Activated CD4-positive, alpha-beta T cell treated with anti-CD3 and anti-CD28 coated beads, Interleukin-2, amount 50 U/mL, for 4 hours (primary cell): ENCODE results near the gene SIVA1.
"Not testable (repeated sequence)": the region's sequence is repeated elsewhere in the genome, so short reads cannot be mapped to it uniquely, and the experiment has no call there.

Source experiments
- DNase-seq, 2 experiments: peaks; one replicate each; pipeline ENCODE4 v3.0.0-alpha.2; 2020

The SIVA1 gene

DNA sequence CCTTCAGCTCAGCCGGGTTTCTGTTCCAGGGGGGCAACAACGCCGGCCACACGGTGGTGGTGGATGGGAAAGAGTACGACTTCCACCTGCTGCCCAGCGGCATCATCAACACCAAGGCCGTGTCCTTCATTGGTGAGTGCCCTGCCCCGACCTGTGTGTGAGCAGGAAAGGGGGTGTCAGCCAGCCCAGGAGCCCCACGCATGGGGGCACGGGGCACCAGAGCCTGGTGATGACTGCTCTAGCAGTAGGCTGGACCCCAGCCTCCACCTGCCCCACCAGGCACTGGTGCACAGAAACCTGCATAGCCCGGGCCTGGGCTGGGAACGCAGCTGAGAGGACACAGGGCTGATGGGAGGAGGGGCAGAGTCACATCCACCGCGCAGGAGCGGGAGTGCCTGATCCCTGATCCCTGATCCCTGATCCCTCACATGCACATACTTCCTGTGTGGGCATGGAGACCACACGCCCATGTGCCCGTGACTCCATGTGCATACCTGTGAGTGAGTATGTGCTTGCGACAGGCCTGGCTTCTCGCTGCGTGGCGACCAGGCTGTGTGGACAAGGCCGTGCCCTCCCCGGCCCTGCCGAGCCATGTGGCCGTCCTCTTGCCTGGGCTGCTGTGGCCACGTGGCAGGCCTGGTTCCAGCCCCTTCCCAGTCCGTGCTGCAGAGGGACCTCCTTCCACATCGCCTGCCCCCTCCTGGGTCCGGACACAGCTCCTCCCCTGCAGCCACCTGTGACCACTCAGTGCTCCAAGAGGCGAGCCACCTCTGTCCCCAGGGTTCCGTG lies 17.8 kb upstream of the SIVA1 start:
- no peak for DNase-seq

DNA sequence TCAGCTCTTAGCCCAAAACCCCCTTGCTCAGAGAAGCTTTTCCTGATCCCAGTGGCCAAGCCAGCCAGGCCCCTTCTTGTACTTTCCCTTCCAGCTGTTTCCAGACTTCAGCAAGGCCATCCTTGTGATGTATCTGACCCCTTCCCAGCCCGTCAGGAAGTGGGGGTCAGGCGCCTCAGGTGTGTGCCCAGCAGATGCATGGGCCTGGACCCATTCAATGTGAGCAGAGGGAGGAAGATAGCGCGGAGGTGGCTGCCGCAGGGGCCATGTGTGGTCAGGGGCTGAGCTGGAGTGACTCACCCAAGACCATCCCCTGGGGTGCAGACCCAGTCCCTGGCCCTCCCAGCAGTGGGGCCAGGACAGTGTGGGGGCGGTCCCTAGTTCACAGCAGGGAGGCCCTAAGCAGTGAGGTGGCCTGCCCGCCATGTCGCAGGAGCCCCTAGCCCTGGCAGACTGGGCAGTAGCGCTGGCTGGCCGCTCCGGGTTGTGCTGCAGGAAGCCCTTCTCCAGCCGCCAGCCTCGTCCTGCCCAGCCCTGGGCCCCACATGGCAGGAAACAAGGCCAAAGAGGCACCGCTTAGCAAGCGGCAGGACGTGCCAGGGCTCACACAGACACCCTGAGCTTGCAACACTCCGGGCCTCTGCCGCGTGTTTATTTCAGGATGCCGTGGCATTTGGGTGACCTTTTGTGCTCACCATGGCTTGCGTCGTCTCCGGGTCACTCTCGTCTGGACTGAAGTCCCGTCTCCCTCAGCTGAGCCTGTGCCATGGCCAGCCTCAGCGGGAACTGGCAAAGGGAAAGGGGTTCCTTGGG lies 16.9 kb upstream of the SIVA1 start:
- no peak for DNase-seq

DNA sequence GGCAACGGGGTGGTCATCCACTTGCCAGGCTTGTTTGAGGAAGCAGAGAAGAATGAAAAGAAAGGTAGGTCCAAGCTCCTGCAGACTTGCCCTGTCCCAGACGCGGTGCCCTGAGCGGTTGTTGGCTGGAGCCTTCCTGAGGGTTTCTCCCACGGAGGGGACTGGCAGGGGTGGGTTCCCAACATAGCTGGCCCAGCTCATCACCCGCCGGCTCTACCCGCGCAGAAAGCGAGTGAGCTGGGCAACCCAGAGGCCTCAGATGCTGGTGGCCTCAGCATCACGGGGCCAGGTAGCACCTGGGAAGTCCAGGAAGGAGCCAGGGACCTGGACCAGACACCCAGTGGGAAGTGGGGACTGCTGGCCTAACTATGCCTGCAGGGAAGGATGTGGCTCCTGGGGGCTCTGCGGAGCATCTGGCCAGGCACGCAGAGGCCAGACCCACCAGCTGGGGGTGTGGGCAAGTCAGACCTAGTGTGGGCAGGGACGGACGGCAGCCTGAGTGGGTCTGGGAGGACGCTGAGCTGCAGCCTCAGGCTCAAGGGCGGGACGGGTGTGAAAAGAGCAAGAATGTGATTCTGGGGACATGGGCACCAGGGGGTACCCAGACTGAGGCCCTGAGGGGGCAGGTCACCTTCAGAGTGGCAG lies 14.4 kb upstream of the SIVA1 start:
- DNase-seq, result no peak

DNA sequence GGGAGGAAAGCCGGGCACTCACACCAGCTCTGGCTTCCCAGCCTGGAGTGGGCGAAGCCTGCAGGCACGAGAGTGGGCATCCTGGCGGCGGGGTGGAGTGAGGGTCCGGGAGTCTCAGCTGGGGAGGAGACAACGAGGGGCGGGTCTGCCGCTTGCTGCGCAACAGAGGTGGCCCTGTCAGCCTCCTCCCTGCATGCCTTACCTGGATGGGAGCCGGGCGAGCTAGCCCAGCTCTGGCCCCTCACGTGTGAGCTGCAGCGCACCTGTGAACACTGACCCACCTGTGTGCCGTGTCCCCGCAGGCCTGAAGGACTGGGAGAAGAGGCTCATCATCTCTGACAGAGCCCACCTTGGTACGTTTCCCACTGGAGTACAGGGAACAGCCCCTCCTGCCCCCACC lies 13.9 kb upstream of the SIVA1 start:
- no peak for DNase-seq

DNA sequence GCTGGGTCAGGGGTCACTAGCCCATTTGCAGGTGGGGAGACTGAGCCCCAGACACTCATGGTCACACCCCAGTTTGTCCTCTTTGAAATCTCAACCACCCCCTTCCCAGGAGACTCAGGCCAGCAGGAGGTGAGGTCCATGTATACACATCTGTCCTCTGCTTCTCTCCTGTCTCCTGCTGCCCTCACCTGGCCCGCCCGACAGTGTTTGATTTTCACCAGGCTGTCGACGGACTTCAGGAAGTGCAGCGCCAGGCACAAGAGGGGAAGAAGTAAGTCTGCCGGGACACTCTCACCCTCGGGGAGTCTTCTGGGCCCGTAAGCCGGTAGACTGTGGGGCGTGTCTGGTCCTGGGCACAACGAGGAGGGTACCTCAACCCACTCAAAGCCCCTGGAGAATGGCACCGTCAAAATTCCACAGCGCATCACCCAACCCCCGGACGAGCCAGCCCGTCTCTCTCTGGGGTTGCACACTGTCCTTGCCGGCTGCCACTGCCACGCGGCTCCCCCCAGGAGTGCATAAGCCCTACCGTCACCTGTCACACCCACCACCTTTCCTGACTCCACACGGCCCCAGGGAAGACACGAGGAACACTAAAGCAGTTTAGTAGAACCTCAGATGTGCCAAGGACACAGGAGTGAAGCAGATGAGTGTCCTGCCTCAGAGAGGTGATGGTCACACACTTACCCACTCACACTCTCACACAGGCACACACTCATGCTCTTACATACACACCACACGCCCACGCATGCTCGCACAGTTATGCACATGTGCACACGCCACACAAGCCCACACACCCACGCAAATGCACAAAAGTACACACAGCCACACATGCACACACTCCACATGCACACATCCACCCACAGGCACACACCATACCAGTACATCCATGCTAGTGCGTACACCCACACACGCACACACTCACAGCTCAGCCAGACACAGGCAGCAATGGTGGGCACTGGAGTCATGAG lies 13.1 kb upstream of the SIVA1 start:
- DNase-seq, result no peak

DNA sequence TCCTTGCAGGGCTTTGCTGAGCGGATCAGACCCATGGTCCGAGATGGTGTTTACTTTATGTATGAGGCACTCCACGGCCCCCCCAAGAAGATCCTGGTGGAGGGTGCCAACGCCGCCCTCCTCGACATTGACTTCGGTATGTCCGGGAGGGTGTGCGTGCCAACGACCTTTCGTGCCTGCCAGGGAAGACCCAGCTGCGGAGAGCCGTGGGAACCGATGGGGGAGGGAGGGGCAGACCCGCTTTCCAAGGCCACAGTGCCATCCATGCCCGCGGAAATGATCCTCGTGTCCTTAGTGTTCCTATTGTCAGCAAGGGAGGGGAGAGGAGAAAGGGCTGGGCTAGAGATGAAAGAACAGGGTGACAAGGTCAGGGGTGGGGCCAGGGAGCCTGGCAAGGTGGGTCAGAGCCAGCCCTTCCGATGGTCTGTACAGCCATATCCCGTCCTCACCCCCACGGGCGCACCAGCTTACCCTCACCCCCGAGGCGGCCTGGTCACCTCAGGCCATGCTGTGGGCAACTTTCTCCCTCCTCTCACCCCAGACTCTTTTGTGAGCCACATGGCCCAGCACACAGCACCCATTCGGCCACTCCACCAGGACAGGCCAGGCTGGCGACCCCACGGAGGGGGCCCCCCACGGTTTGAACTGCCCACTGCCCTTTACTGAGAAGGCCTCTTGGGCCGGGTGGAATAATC lies 11.7 kb upstream of the SIVA1 start:
- DNase-seq, result no peak

DNA sequence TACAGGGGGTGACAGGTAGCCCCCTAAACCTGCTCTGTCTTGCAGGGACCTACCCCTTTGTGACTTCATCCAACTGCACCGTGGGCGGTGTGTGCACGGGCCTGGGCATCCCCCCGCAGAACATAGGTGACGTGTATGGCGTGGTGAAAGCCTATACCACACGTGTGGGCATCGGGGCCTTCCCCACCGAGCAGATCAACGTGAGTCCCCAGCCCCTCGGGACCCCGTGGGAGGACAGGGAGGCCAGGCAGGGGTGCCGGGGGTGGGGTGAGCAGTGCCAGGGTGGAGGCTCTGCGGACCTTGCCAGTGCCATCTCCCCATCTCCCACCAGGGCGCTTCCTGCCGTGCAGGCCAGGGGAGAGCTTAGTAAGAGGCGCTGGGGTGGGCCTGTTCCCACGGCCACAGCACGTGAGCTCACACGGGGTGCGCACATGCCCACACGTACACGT lies 11.1 kb upstream of the SIVA1 start:
- DNase-seq, result no peak

DNA sequence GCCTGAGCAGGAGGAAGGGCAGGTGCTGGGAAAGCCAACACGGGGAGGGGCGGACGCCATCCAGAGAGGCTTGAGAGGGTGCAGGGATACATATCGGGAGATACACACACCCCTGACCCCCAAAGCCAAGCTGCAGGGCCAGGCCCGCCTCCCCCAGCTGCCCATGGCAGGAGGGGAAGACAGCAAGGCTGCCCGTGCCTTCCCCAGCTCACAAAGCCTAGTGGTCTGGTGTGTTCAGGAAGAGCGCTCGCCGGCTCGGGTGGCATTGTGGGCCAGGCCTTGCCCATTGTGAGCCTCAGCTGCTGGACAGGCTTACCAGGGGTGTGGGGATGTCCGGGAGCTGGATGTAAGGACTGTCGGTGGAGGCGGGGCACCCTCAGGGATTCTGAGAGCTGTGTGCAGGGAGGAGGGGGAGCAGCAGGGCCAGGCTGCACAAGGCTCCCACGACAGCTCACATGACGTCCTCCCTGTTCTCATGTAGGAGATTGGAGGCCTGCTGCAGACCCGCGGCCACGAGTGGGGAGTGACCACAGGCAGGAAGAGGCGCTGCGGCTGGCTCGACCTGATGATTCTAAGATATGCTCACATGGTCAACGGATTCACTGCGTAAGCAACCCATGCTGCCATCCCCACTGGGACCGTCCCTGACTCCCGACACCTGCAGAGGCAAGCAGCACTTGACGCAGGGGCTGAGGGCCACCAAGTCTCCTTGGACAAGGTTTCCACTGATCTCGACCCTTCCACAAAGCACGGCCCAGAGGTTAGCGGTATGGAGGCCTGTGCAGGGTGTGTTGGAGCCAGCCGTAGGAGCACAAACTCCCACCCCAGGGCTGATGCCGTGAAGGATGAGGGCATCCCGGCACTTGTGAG lies 10.1 kb upstream of the SIVA1 start:
- no peak for DNase-seq

DNA sequence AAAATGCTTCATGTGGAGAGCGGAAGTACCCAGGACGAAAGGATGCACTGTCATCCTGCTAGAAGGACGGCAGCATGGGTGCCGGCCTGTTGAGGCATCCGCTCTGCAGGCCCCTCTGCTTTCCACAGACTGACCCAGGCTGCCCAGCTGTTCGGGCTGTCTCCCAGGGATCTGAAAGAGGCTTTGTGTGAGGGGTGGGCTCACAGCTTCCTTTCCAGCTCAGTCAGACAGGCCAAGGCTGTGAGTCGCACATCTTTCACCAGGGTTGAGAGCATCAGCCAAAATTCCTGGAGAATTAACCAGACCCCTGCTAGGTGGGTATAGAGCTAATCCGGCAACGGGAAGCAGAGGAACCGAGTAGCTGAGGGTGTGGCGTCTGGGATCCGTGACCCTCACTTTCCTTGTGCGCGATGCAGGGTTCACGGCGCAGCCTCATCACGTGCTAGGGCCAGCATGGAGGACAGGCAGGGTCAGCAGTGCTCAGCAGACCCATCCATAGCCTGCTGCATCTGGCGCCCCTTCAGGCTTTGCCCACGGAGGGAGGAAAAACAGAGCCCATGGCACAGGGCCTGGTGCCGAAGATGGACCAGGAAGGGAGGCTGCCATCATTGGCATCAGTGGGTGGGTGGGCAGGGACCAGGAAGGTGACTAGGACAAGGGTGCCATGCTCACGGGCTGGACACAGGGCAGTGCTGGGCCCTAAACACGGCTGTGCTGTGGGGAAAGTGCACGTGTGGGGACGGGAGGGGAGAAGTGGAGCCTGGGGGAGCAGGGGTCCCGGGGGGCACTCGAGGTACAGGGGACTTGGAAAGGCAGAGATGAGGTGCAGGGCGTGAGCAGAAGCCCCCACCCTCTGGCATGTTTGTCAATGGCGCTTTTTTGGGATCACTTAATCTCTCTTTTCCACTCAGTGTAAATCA lies 9.2 kb upstream of the SIVA1 start:
- no peak for DNase-seq

DNA sequence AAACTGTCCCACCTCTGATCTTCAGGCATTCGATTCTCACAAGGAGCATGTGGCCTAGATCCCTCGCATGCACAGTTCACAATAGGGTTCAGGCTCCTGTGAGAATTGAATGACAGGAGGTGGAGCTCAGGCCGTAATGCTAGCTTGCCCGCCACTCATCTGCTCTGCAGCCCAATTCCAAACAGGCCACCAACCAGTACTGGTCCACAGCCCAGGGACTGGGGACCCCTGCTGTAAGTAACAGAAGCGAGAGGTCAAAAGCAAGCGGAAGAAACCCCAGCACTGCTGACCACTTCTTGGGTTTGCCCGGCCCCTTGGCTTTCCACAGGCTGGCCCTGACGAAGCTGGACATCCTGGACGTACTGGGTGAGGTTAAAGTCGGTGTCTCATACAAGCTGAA lies 8.5 kb upstream of the SIVA1 start:
- no peak for DNase-seq

DNA sequence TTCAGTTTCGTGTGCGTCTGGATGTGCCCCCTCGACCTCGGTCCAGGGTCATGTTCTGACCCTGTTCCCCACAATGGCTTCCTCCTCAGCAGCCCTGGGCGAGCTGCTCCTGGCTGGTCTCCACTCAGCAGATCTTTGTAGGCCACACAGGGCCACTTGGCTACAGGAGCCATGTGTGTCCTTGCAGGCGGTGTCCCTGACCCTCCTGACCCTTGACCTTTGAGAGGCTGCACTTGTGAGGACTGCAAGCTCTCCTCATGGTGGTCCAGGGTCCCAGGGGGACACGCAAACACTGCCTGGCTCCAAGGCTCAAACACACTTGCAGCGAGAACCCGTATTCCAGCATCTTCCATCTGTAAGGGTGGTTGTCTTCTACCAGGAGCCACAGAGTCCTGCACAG lies 7.5 kb upstream of the SIVA1 start:
- DNase-seq, result no peak

DNA sequence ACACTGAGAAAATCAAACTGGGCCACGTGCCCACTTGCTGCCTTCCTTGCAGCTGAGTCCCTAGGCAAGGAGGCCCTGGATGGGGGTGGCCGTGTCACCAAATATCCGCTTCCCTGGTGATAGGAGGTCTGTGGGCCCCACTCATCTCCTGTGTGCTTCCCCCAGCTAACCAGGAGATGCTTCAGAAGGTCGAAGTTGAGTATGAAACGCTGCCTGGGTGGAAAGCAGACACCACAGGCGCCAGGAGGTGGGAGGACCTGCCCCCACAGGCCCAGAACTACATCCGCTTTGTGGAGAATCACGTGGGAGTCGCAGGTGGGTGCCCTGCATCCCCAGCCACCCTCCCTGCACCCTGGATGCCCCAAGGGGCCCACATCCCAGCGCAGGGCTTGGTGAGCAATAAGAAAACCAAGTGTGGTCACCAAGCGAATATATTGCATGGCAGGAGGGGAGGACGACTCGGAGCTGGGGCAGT lies 6.8 kb upstream of the SIVA1 start:
- no peak for DNase-seq

DNA sequence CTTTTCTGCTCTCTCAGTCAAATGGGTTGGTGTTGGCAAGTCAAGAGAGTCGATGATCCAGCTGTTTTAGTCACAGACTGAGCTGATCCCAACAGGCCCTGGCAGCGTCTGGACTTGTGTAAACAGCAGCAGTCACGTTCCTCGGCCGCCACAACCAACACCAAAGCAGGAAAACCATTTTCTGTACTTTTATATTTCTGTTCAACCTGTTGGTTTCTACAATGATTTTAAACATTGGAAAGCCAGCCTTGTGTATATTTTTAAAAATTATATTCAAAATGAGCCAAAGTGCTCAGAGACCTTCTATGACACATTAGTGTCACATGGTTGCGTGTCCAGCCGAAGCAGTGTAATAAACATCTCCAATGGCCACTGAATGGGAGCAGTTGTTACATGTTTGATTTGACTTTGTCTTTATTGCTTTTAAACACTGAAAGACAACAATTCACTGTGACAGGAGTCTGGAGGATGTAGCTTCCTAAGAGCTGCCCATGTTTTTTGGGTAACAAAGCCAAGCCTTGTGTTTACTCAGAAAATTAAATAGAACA lies 5.9 kb upstream of the SIVA1 start:
- DNase-seq, result no peak

DNA sequence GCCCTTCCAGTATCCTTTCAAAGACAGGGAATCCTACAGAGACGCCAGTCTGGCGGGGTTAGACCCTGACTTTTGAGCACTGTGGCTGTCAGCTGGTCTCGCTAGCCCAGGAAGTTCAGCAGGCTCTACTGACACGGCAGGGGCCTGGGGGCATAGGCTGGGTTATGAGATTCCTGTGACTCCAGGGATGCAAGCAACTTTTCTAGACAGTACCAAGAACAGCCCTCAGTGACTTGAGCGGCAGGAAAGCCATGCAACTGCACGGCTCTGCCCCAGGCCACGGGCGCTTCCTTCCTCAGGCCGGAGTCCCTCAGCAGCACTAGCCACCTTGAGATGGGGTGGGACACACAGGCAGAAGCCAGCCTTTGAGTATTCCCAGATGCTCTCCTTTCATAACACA lies 5.1 kb upstream of the SIVA1 start:
- no peak for DNase-seq

DNA sequence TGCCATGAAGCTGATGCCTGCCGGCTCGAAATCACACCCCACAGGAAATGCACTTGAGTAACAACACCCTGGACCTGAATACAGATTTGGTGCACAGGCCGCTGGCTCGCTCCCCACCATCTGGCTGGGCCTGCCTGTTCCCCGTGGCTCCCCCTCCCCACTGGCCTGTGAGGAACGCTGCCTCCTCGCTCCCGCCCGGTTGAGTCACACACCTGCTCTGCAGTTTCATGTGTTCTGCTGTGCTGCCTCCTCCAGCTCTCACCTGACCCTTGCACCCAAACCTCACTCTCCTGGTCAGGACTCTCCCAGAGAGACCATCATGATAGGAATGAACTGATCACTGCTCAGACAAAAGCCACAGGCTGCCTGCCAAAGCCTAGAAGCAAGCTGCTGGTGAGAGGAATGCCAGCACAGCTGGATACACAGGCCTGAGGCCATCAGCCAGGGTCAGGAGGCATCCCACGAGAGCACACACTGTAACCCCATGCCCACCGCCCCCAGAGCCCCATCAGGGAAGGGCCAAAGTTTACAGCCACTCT lies 3.8 kb upstream of the SIVA1 start:
- no peak for DNase-seq

DNA sequence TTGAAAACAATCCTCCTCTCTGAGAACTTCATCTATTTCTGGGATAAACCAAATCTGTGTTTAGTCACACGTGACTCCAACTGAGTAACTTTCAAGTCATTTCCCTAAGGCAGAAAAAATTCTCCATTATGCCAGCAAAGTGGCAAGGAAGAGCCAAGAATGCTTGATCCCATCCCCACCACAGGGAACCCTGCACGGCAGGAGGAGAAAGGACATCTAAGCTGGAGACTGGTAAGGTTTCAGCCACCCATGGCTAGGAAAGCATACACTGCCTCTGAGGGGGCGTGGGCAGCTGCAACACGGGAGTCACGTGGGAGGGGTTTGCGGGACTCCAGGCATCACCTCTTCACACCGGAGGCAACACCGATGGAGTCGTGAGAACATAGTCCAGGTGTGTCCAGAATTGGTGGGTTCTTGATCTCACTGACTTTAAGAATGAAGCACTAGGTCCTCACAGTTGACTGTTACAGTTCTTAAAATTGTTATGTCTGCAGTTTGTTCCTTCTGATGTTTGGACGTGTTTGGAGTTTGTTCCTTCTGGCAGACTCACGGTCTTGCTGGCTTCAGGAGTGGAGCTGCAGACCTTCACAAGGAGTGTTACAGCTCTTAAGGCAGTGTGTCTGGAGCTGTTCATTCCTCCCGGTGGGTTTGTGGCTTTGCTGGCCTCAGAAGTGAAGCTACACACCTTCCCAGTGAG lies 2.7 kb upstream of the SIVA1 start:
- DNase-seq, result no peak

DNA sequence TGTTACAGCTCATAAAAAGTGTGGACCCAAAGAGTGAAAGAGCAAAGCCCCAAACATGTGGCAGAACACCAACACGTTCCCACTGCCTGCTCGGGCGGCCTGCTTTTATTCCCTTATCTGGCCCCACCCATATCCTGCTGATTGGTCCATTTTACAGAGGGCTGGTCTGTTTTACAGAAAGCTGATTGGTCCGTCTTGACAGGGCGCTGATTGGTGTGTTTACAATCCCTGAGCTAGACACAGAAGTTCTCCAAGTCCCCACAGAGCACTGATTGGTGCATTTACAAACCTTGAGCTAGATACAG lies 2.2 kb upstream of the SIVA1 start:
- DNase-seq, result not testable (repeated sequence)
